CD4-positive, alpha-beta T cell treated with Interleukin-4 for 1 hour (primary cell): Measurements from ENCODE around the gene OR5AN1.
"Not testable (repeated sequence)": the region's sequence is repeated elsewhere in the genome, so short reads cannot be mapped to it uniquely, and the experiment has no call there.

Source experiments
- DNase-seq, 2 donors: peaks; one replicate each; pipeline ENCODE4 v3.0.0-alpha.2; 2020 to 2022

OR5AN1 gene, protein sequence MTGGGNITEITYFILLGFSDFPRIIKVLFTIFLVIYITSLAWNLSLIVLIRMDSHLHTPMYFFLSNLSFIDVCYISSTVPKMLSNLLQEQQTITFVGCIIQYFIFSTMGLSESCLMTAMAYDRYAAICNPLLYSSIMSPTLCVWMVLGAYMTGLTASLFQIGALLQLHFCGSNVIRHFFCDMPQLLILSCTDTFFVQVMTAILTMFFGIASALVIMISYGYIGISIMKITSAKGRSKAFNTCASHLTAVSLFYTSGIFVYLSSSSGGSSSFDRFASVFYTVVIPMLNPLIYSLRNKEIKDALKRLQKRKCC

DNA sequence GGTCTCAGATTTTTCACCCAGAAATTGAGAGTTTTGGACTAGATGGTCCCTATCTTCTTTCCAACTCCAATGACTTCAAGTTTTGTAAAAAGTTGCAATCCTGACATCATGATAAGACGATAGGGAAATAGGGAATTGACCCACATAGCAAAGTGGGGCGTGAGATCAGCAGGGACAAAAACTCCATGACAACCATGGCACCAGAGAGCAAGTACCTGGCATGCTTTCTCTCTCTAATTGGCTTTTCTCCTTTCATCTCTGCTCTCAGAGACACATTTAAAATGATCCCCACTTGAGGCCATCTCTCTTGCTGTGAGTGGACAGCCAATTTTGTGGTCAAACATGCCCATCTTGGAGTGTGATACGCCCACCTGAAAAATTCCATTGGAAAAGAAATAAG, at the start of gene OR5AN1:
Gene OR5AN1 (plus strand): TSS at position 301 of the 400 bp plus-strand sequence. CDS start 5,564 bp downstream, outside the sequence.
- no peak for DNase-seq

DNA sequence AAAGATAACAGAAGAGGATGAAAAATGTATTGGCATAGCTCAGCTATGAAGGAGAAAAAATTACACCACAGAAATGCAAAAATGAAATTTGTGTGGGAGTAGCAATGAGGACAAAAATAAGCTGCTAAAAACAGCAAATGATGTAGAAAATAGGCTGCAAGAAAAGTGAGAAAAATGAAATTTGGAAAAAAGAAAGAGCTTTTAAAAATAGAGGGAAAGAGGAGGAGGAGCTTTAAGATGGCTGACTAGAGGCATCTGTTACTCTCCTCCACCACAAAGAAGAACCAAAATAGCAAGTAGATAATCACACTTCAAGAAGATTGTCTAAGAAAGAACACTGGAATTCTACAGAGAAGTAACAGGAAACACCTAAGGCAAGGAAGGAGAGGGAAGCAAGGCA, 23.7 kb upstream of the OR5AN1 start:
- no peak for DNase-seq

DNA sequence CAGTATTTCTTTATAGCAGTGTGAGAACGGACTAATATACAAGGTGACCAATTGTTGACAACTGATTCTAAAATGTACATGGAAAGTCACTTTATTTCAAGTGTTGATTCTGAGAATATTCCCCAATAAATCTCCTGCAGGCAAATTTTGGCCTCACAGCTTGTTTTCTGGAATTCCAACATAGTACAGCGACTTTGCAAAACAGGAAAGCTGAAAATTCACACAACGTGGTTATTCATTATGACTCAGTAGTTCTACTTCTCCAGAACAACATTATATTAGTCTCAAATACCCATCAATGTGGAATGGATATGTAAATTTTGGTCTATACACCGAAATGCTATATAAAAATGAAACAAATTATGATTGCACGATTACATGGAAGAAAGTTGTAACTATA, 22.5 kb upstream of the OR5AN1 start:
- no peak for DNase-seq

DNA sequence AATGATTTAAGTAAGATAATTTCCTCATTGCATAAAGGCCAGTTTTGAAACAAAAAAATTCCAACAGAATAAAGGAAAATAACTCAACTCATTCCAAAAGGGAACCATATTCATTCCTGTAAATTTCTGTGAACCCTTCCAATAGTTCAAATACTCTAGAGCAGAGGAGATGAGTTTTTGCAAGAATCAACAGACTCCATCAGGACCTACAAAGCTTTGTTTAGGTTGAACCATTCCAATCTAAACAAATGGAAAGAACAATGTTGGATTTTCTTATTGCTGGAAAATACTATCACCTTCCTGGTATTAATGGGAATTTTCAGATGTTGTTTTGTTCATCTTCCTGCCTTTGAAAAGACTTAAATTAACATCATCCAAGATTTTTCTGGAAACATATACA, 21.8 kb upstream of the OR5AN1 start:
- DNase-seq, result no peak

DNA sequence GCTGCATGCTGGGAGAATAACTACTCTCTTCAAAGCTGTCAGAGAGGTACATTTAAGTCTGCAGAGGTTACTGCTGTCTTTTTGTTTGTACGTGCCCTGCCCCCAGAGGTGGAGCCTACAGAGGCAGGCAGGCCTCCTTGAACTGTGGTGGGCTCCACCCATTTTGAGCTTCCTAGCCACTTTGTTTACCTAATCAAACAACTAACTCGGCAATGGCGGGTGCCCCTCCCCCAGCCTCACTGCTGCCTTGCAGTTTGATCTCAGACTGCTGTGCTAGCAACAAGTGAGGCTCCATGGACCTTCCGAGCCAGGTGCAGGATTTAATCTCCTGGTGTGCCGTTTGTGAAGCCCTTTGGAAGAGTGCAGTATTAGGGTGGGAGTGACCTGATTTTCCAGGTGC, 9.0 kb upstream of the OR5AN1 start:
- DNase-seq, result not testable (repeated sequence)

DNA sequence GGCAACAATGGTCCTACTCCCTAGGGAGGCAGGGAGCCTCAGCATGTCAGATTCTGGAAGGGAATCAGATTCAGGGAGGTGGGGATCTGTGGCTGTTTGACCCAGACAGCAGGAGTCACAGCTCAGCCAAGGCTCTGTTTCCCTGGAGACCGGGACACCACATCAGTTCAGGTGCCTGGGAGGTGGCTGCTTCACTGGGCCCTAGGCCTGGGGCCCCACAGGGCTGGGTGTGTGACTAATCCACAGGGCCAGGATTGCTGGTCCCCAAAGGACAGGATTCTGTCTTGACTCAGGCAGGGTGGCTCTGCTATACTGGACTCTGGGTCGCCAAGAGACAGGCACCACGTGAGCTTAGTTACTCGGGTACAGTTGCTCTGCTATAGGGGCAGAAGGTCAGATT, 3.5 kb upstream of the OR5AN1 start:
- no peak for DNase-seq

DNA sequence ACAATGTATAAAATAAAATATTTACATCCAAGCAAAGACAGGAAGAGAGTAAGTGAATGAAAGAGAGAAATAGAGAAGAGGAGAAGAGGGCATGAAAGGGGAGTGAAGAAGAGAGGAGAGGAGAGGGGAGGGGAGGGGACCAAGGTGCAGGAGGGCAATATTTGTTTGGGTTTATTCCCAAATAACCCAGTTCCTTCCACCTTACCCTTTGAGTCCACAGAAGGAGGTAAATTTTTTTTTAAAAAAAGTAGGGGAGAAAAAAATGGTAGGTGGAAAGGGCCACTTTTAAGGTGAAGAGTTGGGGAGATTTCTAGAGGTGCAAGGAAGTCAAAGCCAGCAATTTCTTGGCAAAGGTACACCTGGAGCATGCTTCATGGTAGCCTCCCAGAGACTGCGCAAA, 2.1 kb upstream of the OR5AN1 start:
- no peak for DNase-seq

DNA sequence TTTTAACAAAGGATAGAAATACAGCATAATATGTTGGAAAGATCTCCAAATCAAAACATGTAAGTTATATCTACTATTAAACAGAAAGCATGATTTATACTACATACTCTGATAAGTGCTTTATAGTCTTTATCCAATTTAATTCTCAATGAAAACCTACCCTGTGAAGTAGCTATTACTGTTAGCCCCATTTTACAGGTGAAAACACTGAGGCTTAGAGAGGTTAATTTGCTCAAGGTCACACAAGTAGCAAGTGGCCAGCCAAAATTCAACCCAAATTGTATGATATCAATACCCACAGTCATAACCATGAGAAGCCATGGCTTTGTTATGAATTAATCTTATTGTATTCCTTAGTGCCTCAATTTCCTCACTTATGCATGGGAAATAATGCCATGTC, 675 bp upstream of the OR5AN1 start:
- DNase-seq, result no peak

DNA sequence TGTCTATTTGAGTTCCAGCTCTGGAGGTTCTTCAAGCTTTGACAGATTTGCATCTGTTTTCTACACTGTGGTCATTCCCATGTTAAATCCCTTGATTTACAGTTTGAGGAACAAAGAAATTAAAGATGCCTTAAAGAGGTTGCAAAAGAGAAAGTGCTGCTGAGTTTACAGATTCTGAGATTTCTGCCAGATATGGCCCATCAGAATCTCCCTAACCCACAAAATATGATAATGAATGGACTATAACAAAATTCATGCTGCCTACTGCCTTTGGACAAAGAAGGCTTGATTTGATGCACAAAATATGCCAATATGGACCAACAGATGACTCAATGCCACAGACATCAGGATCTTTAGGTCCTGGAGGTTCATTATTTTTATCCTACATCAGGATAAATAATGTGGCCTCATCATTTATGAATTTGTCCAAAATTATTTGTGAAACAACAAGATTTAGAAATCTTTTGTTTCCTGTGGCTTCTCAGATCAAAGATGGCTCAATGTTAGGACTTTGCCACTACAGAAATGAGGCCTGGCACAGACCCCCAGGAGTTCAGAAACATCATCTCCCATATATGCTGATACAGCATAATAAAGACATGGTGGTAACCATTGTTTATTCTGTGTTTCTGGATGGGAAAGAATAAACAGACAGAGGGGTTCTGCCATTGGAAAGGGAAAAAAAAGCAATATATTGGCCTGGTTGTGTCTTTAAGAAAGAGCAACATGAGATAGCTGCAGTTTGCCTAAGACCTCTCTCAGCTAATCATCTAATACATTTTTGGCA, 6.7 kb downstream of the OR5AN1 start:
- no peak for DNase-seq

DNA sequence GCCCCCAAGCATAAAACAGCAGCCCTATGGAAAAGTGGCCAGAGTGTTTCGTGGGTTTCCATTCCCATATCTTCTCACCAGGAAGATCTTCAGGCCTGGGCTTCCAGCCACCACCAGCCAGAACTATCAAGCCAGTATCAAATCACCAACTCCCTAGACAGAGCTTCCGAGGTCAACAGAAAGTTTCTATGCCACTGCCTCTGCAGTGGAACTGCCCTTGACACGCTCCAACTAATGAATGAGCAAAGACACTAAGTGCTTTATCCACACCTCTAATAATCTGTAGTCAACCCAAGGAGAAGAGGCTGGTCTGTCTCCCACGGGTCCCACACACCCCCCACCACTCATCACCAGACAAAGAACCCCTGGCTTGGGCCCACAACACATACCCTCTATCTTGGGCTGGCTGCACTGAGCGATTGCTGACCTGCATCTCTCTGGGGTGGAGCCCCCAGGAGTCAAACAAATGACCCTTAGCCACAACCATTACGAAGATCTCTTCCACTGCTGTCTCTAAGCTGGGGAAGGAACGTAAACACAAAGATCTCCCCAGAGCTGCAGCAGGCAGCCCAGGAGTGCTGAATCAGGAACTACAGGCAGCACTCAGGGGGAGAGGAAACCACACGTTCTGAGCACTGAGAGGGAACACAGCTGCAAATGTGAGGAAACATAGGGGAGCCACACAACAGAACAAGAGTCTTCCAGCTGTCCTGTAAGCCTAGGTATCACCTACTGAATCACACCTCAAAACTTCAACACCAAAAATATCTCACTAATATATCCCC, 9.7 kb downstream of the OR5AN1 start:
- no peak for DNase-seq

DNA sequence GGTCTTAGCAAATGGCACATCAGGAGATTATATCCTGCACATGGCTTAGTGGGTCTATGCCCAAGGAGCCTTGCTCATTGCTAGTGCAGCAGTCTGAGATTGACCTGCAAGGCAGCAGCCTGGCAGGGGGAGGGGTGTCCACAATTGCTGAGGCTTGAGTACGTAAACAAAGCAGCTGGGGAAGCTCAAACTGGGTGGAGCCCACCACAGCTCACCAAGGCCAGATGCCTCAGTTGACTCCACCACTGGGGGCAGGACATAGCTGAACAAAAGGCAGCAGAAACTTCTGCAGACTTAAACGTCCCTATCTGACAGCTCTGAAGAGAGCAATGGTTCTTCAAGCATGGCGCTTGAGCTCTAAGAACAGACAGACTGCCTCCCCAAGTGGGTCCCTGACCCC, 13.6 kb downstream of the OR5AN1 start:
- DNase-seq, result not testable (repeated sequence)

DNA sequence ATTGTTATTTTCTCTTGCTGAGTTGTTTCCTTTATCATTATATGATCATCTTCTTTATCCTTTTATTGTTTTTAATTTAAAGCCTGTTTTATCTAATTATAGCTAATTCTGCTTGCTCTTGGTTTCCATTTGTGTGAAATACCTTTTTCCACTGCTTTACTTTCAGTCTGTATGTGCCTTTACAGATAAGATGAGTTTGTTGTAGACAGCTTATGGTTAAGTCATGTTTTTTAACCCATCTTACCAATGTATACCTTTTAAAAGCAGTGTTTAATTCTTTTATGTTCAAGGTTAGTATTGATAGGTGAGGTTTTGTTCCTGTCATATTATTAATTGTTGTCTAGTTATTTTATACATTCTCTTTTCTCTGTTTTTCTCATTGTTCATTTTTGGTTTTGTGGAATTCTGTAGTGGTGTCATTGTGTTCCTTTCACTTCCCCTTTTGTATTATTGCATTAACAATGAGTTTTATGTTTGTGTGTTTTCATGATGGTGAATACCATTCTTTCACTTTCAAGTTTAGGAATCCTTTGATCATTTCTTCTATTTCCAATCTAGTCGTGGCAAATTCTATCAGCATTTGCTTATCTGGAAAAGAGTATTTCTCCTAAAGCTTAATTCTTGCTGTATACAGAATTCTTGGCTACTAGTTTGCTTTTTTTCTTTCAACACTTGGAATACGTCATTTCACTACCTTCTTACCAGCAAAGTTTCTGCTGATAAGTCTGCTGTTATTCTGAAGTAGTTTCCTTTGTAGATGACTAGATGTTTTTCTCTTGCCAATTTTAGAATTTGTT, 21.8 kb downstream of the OR5AN1 start:
- no peak for DNase-seq

DNA sequence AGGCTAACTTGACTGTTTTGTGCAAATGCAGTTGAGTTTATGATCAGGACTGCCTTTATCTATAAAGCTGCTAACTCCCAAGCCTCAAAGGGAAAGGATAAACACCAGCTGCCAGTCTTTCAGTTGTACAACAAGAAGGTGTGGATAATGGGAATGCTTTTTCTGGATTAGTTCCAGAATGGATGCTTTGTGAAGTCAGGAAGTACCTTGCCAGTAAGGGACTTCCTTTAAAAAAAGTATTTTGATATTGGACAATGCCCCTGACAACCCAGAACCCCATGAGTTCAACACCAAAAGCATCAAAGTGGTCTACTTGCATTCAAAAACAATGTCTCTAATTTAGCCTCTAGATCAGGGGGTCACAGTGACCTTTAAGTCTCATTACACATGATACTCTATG, 35.5 kb downstream of the OR5AN1 start:
- no peak for DNase-seq

DNA sequence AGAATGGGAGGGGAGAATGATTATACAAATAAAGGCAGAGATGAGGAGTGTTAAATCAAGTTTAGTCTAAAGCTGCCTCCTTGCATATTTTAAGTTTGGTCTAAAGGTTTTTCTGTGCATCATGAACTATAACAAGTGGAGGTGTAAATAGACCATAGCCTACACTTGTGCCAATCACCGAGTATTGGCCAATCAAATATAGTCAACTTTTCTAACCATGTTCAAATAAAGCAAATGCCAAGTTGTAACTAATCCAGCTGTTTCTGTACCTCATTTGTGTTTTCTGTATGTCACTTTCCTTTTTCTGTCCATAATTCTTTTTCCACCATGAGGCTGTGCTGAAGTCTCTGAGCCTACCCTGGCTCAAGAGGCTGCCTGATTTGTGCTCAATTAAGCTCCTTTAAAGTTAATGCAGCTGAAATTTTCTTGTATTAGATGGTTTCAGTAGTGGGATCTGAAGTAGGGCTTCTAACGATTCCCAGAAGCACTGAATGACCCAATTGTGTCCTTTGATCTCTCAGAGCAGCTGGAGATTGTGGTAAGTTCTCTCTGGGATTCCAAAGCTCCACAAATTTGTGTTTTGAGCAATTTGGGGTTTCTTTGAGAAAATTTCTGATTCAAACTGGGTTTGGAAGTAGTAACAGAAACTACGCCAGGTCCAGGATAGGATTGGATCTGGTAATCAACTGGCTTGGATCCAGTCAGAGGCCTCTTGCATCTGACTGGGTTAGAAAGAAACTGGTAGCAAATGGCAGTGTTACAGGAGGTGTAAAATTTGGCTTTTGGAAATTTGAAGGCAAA, 42.0 kb downstream of the OR5AN1 start:
- DNase-seq, result no peak

DNA sequence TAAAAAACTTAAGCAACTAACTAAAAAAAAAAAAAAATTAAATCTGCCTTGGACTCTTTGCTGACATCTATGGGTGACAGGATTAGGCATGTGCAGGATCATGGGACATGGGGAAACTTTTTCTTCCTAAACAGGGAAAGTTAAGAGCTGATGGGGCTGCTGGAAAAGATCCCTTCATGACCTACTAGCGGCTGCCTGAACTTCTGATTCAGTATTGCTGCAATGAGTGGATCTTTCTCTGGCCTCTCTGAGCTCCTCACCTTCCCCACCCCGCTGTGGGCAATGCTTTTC, 42.5 kb downstream of the OR5AN1 start:
- DNase-seq, result no peak

DNA sequence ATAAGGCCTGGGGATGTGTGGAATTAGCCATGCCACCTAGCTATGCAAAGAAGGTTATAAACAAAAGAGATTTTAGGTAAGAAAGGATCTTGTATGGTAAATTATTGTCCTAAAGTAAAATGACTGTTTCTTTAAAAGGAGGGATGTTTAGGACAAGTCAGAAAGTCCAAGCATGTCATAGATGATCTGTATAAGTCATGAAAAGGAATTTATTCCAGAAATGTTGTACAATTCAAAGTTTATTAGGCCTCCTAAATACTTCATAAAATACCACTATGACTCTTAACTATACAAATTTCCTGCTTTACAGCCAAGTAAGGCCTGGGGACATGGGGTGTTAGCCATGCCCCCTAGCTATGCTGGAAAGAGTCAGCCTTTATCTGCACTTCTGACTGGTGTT, 44.9 kb downstream of the OR5AN1 start:
- no peak for DNase-seq

DNA sequence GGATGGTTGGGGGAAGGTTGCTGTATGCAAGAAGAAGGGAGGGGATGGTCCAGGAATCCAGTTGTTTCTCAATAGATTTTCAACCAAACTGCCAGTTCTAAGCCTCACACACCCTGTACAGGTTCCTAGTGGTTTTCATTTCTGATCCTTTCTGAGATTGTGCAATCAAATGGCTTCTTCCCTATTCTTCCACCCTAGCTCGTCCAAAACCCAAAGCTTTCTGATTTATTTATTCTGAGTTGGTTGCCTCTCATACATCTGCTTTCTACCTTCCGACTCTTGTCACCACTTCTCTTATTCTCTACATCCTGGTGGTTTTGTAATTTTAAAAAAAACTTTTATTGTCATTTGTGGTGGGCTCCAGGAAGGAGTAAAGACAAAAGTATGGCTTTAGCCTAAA, 55.0 kb downstream of the OR5AN1 start:
- DNase-seq, result no peak

DNA sequence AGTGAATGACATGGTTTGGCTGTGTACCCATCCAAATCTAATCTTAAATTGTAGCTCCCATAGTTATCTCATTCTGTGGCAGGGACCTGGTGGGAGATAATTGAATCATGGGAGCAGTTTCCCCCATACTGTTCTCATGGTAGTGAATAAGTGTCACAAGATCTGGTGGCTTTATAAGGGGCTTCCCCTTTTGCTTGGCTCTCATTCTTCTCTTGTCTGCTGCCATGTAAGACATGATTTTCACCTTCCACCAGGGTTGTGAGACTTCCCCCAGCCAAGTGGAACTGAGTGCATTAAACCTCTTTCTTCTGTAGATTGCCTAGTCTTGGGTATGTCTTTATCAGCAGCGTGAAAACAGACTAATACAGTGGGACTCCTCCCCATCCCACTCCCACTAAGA, 56.4 kb downstream of the OR5AN1 start:
- DNase-seq, result no peak

DNA sequence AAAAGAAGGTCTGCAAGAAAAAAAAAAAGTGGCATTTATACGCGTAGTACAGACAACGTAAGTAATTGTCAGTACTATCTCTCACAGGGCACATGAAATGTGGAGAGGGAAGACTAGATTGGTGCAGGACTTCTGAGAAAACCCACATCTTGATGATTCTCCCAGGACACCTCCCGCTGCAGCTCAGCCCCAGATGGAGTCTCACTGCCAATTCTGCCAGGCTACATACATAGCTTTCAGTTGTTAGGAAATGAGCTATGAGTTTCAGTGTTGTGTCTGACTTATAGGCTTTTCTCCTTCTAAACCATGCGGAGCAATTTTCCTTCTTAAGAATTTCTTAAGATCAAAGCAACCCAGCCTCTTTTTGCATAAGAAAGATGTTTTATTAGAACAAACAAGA, 57.9 kb downstream of the OR5AN1 start:
- no peak for DNase-seq

DNA sequence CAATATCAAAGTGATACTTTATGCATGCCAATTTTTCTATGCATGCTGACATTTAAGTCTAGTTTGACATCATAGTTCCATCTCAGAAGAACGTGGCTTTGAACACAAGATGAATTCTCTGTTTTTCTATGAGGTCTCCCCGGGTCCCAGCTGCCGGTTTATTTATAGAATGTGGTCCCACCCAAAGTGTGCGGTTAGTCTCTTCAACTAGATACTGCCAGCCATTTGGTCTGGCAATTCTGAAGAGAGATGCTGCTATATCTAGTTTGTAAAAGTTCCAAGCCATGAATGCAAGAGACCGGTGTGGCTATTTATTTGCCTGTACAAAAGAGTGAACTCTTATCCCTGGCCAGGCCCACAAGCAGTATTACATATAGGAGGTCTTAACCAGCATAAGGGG, 58.3 kb downstream of the OR5AN1 start:
- DNase-seq, result no peak

DNA sequence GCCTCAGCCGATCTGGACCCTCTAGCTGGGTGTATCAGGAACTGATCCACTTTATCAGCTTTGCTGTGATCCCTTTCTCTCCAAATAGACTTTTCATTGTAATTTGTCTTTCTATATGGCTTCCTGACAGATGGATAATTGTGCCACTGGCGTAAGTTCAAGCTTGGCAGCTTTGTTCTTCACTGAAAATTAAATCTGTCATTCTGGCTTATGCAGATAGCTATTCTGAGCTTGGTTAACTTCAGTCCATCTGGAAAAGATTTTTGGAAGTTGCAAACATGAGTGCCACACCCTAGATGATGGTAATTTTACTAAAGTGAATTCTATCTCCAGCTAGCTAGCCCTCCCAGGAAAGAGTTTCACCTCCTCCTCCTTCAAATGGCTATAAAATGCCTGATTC, 59.5 kb downstream of the OR5AN1 start:
- no peak for DNase-seq
